ENCODE results near the gene HCN2. TPM values are rescaled to one million over a fixed set of nuclear protein-coding genes. Genes with fewer than 3 reads are reported as not detected.

Gene HCN2
- polyA plus RNA-seq, 1 of the 3 experiments (the other 2 are of a cell fraction), result 5.6 TPM

GRCh38 chr19:657611-658010 is 67.9 kb downstream of the HCN2 start:
- H3K27ac ChIP-seq (ENCODE audit: low read depth in 2 of 2, low read length in 1 of 2), result no peak overlapping the region
- WGBS (ENCODE audit: low lambda C conversion rate), result 96% methylated on average over 11 of the region's 19 CpGs
- CTCF ChIA-PET, result interaction anchor here (2.4 kb wide), 1 partner anchor 73 kb away, joined by 6 read pairs; no protein-coding TSS in a partner anchor

More at GRCh38 chr19:657611-658010, 67.9 kb downstream of the HCN2 start:
- no peaks in the 10 kb centered on the region for H3F3A ChIP-seq (replicated peaks; ENCODE audit: insufficient read depth)
- no peaks in the 10 kb centered on the region for H3K27me3 ChIP-seq (ENCODE audit: insufficient read depth)
- no peaks in the 10 kb centered on the region for H3K9me2 ChIP-seq
- H4K20me1 ChIP-seq (ENCODE audit: insufficient read depth), result peaks cover 98% of the 10 kb centered on the region
- H3K79me2 ChIP-seq (ENCODE audit: insufficient read depth), result peaks cover 100% of the 10 kb centered on the region
- peaks cover 7 to 22% of the 10 kb centered on the region in 2 experiments; a peak in 2 of 4 replicates for H3K4me1 ChIP-seq (ENCODE audit: control insufficient read depth in 1 of 2, insufficient read depth in 2 of 2, low read depth in 1 of 2, low read length in 1 of 2)
- H3K36me3 ChIP-seq (replicated peaks in 1 of 2; ENCODE audit: control insufficient read depth in 1 of 2, insufficient read depth in 2 of 2, low read length in 1 of 2), result peaks cover 0 to 16% of the 10 kb centered on the region in 2 experiments
- H3K9me3 ChIP-seq, result no peaks in the 10 kb centered on the region
- TF ChIP-seq FOXM1 (IDR thresholded peaks at IDR 0.05; ENCODE audit: low read depth) (no peak), NRF1 (IDR thresholded peaks at IDR 0.05; ENCODE audit: low read depth, low read length) (no peak), TAF1 (IDR thresholded peaks at IDR 0.05; ENCODE audit: borderline replicate concordance, low read depth, low read length) (no peak), REST (IDR thresholded peaks at IDR 0.05; ENCODE audit: low read depth, low read length) (no peak), POLR2AphosphoS5 (IDR thresholded peaks at IDR 0.05; ENCODE audit: low read depth, low read length) (no peak), USF2 (IDR thresholded peaks at IDR 0.05; ENCODE audit: borderline replicate concordance, low read depth, low read length) (no peak), EZH2phosphoT487 (IDR thresholded peaks at IDR 0.05; ENCODE audit: borderline replicate concordance, low read depth) (no peak)
- POLR2A ChIA-PET, result no interaction called here
- no peak overlapping the region for H3K9ac ChIP-seq
- H3K4me2 ChIP-seq, result no peak overlapping the region
- no peak overlapping the region for H2AFZ ChIP-seq (ENCODE audit: low read depth)
- H3K4me3 ChIP-seq (ENCODE audit: low read depth in 2 of 2, low read length in 1 of 2), result no peak overlapping the region
- no peak for DNase-seq
